ENCODE measurements around the gene SGK1.
"Not testable (repeated sequence)": the region's sequence is repeated elsewhere in the genome, so short reads cannot be mapped to it uniquely, and the experiment has no call there.

Gene SGK1

DNA sequence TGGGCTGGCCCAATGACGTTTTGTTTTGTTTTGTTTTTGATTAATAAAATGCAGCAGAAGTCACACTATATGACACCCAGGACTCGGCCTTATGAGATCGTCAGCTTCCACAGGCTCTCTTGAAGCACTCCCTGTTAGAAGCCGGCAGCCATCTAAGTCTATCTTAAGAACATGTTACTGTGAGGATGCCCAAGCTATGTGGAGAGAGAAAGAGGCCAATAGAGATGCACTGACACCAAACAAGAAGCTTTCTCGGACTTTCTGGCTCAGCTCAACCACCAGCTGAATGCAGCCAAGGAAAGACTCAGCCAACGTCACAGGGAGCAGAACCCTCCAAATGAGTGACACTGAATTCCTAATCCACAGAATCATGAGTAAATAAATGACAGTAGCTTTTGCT is 14.0 kb downstream of the SGK1 start:
- DNase-seq (ENCODE audit: low read depth): no peak

DNA sequence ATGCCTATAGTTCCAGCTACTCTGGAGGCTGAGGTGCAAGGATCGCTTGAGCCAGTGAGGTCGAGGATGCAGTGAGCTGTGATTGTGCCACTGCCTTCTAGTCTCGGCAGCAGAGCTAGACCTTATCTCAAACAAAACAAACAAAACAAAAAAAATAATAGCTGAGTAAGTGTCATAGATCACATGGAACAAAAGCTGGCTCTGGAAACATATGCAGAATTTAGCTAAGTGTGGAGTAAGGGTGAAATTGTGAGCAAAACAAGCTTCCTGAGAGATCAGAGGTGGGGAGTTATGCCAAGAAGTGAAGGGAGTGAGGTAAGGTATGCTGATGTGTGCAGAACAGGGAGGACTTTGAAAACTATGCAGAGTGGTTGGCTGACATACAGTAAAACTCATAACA is 18.7 kb downstream of the SGK1 start:
- DNase-seq (ENCODE audit: low read depth): no peak

DNA sequence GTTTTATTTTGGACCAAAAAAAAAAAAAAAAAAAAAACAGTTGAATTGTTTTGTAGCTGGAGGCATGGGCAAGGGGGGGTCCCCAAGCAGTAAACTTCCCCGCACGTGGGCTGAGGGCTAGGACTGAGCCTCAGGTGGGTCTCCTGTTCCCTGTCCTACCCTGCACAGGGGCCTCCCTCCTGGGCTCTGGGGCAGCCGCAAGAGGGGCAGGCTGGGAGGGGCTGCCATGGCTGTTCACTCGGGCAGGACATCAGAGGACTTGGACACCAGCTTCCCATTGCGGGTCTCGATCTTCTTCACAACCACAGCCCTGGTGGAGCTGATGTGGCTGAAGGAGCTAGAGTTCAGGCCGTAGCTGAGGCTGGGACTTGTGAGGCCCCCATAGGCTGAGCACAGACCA is 21.1 kb downstream of the SGK1 start:
- no peak for DNase-seq (ENCODE audit: low read depth)

DNA sequence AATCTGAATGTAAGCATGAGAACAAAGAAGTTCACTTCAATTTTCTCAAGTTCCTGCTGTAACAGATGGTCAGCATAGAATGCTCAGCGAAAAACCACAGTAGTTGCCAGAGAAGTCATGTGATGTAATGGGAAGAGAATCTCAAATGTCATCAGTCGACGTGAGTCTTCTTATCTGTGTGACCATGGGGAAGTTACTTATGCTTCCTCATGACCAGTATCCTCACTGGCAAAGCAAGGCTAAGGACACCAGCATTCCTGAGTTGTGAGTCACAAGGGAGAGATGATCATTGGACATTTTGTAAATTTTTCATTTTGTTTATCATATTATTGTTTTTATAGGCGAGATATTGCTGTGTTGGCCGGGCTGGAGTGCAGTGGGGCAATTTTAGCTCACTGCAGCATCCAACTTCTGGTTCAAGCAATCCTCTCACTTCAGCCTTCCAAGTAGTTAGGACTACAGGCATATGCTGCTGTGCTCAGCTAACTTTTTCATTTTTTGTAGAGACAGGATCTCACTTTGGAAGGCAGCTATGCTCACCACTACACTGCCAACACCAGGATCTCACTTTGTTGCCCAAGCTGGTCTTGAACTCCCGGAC is 21.9 kb downstream of the SGK1 start:
- DNase-seq (ENCODE audit: low read depth): no peak

DNA sequence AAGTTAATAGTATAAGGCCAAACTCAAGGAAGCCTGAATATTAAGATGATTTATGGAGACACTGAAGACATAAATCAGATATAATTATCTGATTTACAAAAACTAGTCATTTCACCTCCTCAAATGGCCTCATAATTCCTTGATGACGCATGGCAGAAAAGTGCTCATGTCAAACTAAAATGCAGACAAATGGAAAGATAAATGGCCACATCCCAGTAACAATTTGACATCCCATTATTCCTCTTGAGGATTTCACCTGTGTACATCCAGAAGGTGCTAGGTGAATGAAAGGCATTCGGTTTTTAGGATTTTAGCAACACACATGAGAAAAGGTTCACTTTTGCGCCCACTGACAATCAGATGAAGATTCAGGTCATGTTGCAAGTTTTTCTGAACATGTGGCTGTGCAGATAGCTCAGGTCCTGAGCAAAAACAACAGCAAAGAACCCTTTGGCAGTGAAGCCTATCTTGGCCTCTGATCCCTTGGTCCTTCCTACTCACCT is 24.2 kb downstream of the SGK1 start:
- DNase-seq (ENCODE audit: low read depth): no peak

DNA sequence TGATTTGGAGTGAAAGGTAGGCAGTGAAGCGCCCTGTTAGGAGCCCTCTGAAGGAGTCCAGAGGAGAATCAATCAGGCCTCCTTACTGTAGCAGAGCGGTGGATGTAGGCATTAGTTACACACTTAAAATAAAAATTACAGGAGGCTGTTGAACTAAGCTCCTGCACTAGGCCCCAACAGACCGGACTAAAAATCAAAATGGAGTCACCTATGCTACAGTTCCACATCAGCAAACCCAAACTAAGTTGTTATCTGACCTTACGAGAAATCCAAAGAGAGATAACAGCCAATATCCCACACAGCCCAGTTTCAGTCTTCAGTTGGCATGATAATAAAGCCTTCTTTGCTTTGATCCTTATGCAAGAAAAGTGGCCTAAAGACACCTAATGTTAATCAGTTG is 26.8 kb downstream of the SGK1 start:
- DNase-seq (ENCODE audit: low read depth): no peak

DNA sequence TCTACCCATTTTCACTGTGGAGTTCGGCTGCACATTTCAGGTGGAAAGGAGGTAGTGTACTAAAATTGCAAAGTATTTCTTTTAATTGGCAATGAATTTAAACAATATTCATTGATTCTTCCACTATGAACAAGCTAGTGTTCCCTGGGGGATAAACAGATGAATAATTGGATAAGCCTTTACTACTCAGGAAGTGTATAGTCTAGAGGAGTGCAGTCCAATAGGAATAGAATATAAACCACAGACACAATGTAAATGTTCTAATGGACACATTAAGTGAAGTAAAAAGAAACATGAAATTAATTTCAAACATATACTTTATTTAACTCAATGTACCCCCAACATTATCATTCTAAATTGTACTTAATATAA is 28.7 kb downstream of the SGK1 start:
- no peak for DNase-seq (ENCODE audit: low read depth)

DNA sequence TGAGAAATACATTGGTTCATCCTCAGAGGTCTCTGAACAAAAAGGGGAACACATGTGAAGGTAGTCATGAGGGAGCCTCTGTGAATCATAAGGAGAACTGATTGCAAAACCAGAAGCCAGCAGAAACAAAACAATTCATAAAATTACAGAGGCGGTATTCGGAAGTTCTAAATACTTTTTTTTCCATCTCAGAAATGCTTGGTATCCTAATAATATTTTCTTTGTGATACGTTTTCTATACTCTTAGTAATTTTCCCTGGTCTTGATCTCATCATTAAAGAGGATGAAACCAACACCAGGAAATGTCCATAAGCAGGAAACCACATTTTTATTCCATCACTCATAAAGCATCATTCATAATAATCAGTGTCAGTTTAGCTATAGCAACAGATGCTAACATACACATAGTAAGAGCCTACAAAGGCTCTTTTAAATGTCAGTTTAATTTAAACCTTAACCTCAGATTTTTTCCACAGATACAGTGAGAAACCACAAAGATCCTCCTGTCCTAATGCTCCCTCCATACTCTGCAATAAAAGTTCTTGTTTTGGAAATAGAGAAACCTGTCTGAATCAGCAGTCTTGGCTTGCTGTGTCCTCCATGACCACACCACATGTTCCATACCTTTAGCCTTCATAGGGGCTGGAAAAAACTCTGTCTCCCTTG is 29.2 kb downstream of the SGK1 start:
- no peak for DNase-seq (ENCODE audit: low read depth)

DNA sequence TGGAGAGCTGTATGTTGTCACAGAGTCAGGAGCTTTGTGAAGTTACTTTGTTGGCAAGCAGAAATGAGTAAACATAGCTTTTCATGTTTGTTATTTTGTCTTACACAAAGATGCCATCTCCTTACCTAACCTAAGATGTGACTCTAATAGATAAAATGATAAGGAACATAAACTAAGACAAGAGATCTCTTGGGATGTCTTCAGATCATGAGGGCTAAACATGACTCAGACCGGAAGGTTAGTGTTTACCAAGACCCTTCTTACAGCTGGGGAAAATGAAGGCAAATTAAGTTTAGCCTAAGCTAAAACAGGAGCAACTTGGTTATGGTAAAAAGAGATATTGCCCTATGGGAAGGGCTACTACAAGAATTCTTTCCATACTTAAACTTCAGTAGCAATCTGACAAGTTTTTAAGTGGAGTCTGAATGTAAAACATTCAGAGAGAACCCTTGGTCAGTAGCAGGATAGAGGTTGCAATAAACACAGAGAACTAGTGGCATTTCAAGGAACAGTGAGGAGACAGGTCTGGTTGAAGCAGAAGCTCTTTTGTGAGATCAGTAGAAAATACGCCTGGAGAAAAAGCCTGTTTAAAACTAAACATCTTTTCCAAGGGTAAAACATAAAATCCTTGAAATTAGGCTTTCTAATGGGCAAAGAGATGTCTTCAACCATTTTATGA is 29.9 kb downstream of the SGK1 start:
- no peak for DNase-seq (ENCODE audit: low read depth)

DNA sequence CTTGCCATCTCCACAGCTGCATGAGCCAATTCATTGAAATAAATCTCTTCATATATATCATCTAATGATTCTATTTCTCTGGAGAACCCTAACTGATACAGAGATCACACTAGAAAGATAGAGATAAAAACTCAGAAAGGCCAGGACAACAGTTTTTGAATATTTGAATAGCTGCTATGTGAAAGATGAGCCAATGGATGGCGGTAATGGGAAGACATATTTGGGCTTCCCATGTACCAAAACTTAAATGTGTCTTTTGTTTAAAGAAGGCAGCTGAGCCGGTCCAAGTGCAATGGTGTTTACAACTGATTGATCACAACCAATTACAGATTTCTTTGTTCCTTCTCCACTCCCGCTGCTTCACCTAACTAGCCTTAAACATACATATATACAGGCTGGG is 35.1 kb downstream of the SGK1 start:
- no peak for DNase-seq (ENCODE audit: low read depth)

DNA sequence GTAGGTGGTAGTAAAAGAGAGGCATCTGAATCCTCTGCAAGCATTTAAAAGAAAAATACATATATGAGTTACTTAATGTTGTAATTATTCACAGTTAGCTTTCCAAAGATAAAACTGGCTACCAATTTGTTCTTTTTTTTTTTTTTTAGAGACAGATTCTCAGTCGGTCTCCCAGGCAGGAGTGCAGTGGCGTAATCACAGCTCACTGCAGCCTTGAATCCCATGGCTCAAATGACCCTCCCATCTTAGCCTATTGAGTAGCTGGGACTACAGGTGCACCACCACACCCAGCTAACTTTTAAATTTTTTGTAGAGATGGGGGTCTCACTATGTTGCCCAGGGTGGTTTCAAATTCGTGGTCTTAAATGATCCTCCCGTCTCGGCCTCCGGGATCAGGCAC is 36.5 kb downstream of the SGK1 start:
- DNase-seq (ENCODE audit: low read depth): no peak

DNA sequence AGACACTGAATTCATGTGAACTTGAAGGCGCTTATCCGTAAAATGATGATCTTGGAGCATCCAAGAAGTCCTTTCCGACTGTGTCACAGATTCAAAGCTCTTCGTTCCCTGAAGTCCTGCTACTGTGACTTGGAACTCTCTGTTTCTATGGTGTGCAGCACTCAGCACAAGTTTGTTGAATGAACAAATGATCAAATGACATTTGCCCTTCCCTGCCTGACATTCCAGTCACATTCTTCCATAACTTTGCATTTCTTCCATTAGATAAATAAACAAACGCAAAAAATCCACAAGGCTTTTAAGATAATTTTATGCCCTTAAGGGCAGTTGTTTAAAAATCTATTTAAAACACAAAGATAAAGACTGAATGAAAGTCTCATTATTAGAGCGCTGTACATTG is 39.9 kb downstream of the SGK1 start:
- DNase-seq (ENCODE audit: low read depth): no peak

DNA sequence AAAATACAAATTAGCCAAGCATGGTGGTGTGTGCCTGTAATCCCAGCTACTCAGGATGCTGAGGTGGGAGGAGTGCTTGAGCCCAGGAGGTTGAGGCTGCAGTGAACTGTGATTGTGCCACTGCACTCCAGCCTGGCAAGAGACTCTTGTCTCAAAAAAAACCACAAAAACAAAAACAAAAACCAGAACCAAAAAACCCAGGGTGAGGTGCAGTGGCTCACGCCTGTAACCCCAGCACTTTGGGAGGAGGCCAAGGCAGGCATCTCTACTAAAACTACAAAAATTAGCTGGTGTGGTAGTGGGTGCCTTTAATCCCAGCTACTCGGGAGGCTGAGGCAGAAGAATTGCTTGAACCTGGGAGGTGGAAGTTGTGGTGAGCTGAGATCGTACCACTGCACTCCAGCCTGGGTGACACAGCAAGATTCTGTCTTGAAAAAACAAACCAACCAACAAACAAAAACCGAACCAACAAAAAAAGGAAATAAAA is 41.0 kb downstream of the SGK1 start:
- DNase-seq (ENCODE audit: low read depth): not testable (repeated sequence)

DNA sequence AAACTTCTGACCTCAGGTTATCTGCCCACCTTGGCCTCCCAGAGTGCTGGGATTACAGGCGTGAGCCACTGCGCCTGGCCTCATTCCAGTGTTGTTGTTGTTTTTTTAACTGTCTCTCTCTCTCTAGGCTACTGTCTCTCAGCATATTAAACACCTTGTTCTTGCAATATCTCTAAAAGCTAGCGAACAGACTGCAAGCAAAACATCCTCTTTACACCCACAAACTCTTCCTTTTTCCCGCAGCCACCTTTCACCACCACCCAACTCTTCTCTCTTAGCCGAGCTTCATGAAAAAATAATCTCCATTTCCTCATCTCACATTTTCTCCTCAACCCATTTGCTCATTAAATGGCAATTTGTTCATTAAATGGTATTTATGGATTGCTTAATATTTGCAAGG is 45.5 kb downstream of the SGK1 start:
- no peak for DNase-seq (ENCODE audit: low read depth)

DNA sequence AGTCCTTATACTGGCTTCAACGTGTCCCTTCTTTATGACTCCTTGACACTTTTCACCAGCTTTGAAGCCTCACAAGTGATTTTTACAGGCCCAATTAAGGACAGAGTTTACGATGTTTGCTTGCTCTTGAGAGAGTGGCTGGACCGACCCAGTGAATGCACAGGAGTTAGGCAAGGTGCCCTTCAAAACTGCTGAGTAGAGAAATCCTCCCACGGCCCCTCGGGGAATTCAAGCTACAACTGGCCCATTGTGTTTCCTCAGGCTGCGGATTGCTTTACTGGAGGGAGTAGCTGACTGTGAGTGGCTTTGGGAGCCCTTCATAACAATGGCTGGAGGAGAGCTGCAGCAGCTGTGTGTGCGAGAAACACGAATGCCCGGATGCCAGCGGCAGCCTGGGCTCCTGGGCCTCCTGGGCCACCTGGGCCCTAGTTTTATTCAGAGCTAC is 50.0 kb downstream of the SGK1 start:
- DNase-seq (ENCODE audit: low read depth): no peak

DNA sequence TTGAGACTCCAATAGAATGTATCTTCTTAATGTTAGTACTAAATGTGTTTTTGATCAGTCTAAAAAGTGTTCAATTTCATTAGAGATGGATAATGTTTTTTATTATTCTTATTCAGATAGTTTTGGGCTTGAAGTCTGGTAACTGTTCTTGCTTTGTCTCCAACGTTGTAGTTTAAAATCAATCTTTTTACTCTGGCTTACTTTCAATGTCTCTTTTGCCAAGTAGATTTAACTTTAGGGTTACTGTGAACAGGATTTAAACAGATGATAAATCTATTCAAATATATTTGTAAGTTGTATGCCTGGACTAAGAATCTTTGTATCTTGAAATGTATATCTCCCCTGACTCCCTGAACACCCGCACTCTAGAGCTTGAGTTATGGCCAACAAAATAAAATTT is 51.1 kb downstream of the SGK1 start:
- DNase-seq (ENCODE audit: low read depth): no peak

DNA sequence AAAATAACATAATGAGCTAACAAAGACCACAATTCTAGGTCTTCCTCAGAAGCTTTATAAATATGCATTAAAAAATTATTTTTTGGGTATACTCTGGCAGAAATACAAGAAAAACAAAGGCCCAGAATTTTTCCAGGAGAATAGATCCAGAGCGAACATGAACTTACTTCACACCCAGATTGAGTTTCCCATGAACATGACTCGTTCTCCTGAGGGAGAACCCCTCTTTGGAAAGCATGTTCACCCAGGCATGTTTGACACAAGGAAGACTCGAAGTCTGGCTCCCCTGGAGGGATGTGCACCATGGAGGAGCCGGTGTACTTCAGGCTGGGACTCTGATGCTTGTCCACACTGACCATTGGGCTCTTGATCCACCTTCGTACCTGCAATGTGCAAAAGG is 56.1 kb downstream of the SGK1 start:
- no peak for DNase-seq (ENCODE audit: low read depth)

DNA sequence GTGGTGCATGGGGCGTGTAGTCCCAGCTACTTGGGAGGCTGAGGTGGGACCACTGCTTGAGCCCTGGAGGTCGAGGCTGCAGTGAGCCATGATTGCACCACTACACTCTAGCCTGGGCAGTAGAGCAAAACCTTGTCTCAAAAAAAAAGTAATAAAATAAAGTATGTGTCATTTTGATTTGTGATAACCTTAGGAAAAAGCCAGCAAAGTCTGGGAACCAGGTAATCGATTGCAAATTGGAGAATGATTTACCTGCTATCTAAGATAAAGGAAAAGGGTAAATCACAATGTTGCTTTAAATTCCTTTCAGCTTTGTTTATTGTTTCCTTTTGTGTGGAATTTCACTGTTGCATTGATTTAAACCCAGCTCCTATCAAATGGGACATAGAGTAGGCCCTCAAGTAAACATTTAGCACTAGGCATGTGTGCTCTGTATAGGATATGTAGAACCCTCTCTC is 59.0 kb downstream of the SGK1 start:
- no peak for DNase-seq (ENCODE audit: low read depth)

DNA sequence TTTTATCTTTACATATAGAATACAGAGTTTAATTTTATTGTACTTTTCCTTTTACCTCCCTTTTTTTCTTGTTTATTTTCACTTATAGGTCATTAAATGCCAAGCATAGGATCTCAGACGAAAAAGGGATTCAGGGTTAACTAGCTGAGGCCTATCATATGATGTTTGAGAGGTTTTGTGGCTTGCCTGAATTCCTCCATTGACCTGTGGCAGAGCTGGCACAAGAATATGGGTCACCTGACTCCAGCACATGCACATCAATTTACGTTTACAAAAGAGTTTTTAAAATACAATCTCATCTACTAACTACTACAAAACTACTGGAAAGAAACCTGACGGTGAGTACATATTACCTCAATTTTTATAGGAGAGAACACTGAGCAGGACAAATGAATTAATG is 60.4 kb downstream of the SGK1 start:
- DNase-seq (ENCODE audit: low read depth): no peak

DNA sequence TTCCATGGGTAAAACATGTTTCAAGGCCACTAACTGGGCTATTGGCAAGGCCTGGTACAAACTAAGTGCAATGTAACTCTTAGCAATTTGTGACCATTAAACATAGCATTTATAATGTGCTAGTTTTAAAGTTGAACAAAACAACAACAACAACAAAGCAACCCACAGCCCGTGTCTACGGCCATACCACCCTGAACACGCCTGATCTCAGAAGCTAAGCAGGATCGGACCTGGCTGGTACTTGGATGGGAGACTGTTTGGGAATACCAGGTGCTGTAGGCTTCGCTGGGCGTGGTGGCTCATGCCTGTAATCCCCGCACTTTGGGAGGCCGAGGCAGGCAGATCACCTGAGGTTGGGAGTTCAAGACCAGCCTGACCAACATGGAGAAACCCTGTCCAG is 61.0 kb downstream of the SGK1 start:
- no peak for DNase-seq (ENCODE audit: low read depth)

DNA sequence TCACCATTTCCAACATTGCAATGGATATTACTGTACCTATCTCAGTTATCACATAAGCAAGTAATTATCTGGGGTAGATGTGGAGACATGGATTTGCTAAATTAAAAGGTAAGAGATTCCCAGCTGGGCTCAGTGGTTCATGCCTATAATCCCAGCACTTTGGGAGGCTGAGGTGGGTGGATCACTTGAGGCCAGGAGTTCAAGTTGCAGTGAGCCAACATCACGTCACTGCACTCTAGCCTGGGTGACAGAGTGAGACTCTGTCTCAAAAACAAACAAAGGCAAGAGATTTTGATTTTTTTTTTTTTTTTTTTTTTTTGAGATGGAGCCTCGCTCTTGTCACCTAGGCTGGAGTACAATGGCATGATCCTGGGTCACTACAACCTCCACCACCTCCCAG is 62.6 kb downstream of the SGK1 start:
- DNase-seq (ENCODE audit: low read depth): not testable (repeated sequence)

DNA sequence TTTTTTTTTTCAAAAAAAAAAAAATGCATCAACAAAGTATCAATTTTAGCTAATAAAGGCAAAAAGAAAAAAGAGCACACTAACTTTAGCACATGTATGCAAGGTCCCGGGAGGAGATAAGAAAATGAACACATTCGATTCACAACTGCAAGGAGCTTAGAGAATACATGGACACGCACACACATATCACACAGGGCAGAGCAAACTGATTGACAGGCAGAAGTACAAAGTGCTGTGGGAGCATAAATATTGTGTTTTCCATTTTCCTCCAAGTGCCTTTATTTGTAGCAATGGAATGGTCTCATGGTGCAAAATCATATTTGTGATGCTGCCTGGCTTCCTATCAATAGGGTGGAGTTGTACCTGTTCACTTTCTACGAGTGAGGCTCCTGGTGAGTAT is 63.8 kb downstream of the SGK1 start:
- no peak for DNase-seq (ENCODE audit: low read depth)

DNA sequence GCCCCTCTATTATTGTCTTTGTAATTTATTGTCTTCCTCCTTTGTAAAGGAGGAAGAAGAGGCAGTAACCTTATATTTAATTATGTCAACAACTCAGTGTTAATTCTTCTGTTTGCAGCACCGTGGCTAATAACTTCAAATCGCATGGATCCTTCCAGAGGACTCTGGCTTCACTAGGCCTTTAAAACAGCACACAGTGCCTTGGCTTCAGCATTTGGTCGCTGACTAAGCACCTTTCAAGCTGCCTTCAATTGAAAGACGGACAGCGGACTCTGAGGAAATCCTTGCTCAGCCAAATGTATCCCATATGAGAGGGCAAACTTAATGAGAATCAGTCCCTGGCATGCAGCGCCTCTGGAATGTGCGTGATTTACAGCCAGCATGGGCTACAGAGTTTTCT is 64.2 kb downstream of the SGK1 start:
- DNase-seq (ENCODE audit: low read depth): no peak

All from T-helper 22 cell (primary cell).